ENCODE data around the gene ACTA2. TPM values are rescaled to one million over a fixed set of nuclear protein-coding genes. Genes with fewer than 3 reads are reported as not detected.

Gene ACTA2
- total RNA-seq, 6 experiments from 2014 or later = 112 to 178 (median 164) TPM

GRCh38 chr10:88981435-88981834 is 28.9 kb upstream of the ACTA2 start:
- Mint-ChIP-seq H3K27me3 (ENCODE audit: insufficient read depth) (no peaks in the 10 kb centered on the region; the same call in 1 of the 2 replicates), H3K27ac (no peak overlapping the region; the same call in 1 of the 2 replicates), H3K36me3 (ENCODE audit: low read depth) (peaks cover 18% of the 10 kb centered on the region; the same call in 1 of the 2 replicates), H3K4me3 (no peak overlapping the region), H3K9me3 (no peaks in the 10 kb centered on the region), H3K4me1 (ENCODE audit: low read depth) (peaks cover 61% of the 10 kb centered on the region)
- no peak for TF ChIP-seq CTCF (IDR thresholded peaks at IDR 0.05)
- DNase-seq = no peak

GRCh38 chr10:88980800-88981199 is 28.2 kb upstream of the ACTA2 start:
- no peak for DNase-seq
- Mint-ChIP-seq H3K4me3 (no peak overlapping the region), H3K4me1 (ENCODE audit: low read depth) (peaks cover 60% of the 10 kb centered on the region), H3K27me3 (ENCODE audit: insufficient read depth) (no peaks in the 10 kb centered on the region; the same call in 1 of the 2 replicates), H3K9me3 (no peaks in the 10 kb centered on the region), H3K36me3 (ENCODE audit: low read depth) (peaks cover 15% of the 10 kb centered on the region; the same call in 1 of the 2 replicates), H3K27ac (no peak overlapping the region)
- no peak for TF ChIP-seq CTCF (IDR thresholded peaks at IDR 0.05)

GRCh38 chr10:88980247-88980646 is 27.7 kb upstream of the ACTA2 start:
- H3K9me3 Mint-ChIP-seq = no peaks in the 10 kb centered on the region
- H3K36me3 Mint-ChIP-seq (ENCODE audit: low read depth) = peaks cover 15% of the 10 kb centered on the region; the same call in 1 of the 2 replicates
- DNase-seq = no peak
- TF ChIP-seq CTCF (IDR thresholded peaks at IDR 0.05) = no peak
- no peak overlapping the region for H3K27ac Mint-ChIP-seq
- H3K4me1 Mint-ChIP-seq (ENCODE audit: low read depth) = peaks cover 65% of the 10 kb centered on the region
- no peaks in the 10 kb centered on the region; the same call in 1 of the 2 replicates for H3K27me3 Mint-ChIP-seq (ENCODE audit: insufficient read depth)
- H3K4me3 Mint-ChIP-seq = no peak overlapping the region

- peaks cover 70% of the 10 kb centered on the region for H3K4me1 Mint-ChIP-seq (ENCODE audit: low read depth)
- H3K36me3 Mint-ChIP-seq (ENCODE audit: low read depth) = peaks cover 15% of the 10 kb centered on the region; the same call in 1 of the 2 replicates
- 0 out of 2 replicates have a peak overlapping the region, but pooled peaks have one; percentile 76 for H3K27ac Mint-ChIP-seq
- TF ChIP-seq CTCF (IDR thresholded peaks at IDR 0.05) = no peak
- no peaks in the 10 kb centered on the region for H3K9me3 Mint-ChIP-seq
- H3K27me3 Mint-ChIP-seq (ENCODE audit: insufficient read depth) = no peaks in the 10 kb centered on the region; the same call in 1 of the 2 replicates
- H3K4me3 Mint-ChIP-seq = no peak overlapping the region; the same call in 1 of the 2 replicates
- no peak for DNase-seq
Measured at GRCh38 chr10:88979603-88980002, 27.0 kb upstream of the ACTA2 start.

- Mint-ChIP-seq H3K4me1 (ENCODE audit: low read depth) (peaks cover 70% of the 10 kb centered on the region), H3K9me3 (no peaks in the 10 kb centered on the region)
- DNase-seq = peak; percentile 86
Measured at GRCh38 chr10:88979153-88979562, 26.6 kb upstream of the ACTA2 start.

More at GRCh38 chr10:88979153-88979562, 26.6 kb upstream of the ACTA2 start:
- Mint-ChIP-seq H3K27ac (peak overlapping the region; percentile 76), H3K27me3 (ENCODE audit: insufficient read depth) (no peaks in the 10 kb centered on the region; the same call in 1 of the 2 replicates), H3K36me3 (ENCODE audit: low read depth) (peaks cover 15% of the 10 kb centered on the region; the same call in 1 of the 2 replicates), H3K4me3 (peak overlapping the region; percentile 14)
- TF ChIP-seq CTCF (IDR thresholded peaks at IDR 0.05) = no peak

Measured in HFFc6 (cell line).